ENCODE measurements around the gene OPN4.

Gene OPN4

DNA sequence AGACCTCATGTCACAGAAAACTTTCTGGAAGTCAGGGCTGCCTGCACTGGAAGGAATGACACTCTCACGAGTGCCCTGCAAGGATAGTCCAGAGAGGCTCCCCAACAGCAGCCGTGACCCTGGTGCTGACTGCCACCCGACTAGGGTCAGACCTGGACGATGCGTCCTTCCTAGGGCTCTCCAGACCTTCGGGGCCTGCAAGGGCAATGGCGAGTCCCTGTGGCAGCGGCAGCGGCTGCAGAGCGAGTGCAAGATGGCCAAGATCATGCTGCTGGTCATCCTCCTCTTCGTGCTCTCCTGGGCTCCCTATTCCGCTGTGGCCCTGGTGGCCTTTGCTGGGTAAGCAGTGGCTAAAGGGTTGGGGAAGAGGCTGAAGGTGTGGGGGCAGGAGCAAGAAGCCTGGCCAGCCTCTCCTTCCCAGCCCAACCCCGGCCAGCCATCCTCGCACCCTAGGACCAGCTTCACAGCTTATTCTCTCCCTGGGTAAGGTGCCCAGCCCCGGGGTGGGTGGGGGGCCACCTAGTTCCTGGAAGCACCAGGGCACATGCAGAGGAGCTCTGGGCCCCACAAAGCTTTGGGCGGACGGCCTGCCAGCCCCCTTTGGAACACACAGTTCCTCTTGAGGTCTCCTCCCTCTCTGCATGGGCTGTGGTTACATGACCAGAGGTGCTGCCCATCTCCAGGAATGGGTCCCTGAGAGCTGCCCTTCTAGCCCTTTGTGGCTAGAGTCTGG is 5.5 kb downstream of the OPN4 start:
- H3K4me3 ChIP-seq (ENCODE audit: low read length, poor library complexity, severe bottlenecking): no peak overlapping the region
- no peaks in the 10 kb centered on the region for H4K20me1 ChIP-seq (ENCODE audit: insufficient read depth, low read length, poor library complexity, severe bottlenecking)

DNA sequence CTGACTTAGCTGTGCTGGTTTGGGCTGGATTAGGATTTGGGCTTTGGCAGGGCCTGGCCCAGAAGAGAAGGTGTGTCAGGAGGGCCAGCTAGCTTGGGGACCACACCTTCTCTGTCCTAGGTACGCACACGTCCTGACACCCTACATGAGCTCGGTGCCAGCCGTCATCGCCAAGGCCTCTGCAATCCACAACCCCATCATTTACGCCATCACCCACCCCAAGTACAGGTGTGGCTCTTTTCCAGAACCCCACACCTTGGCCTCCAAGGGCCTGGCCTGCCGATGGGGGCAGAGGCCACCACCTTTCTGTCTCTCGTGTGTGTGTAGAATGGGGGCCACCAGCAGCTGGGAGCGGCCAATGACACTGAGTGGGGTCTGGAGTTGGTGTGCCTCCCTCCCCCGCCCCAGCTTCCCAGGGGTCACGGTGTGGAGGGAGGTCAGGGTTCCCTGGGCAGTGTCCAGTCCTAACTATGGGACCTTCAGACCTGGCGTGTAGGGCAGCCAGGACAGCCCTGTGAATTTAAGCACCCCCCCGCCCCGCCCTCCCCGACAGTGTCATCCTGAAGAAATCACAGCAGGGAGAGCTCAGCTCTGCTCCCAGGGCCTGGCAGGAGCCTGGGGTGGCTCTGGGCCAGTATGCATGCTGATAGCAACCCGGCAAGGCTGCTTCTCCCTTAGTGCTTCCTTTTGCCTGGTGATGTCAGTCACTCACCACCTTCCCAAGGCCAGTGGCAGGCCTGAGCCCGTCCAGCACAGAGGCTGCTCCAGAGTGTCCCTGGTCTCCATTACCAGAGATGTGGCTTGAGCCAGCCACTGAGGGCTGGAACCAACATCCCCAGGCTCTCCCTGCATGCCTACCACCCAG is 7.0 kb downstream of the OPN4 start:
- Histone ChIP-seq H3K9ac (ENCODE audit: low read depth, low read length, poor library complexity, severe bottlenecking) (no peak overlapping the region), H3K79me2 (ENCODE audit: insufficient read depth, low read length) (no peaks in the 10 kb centered on the region), H3K27me3 (ENCODE audit: insufficient read depth, low read length, poor library complexity, severe bottlenecking) (no peaks in the 10 kb centered on the region), H3K4me3 (ENCODE audit: low read length, poor library complexity, severe bottlenecking) (no peak overlapping the region), H3K4me1 (ENCODE audit: insufficient read depth, low read length, poor library complexity, severe bottlenecking) (no peaks in the 10 kb centered on the region), H4K20me1 (ENCODE audit: insufficient read depth, low read length, poor library complexity, severe bottlenecking) (no peaks in the 10 kb centered on the region), H2AFZ (ENCODE audit: low read length) (no peak overlapping the region), H3K36me3 (ENCODE audit: insufficient read depth, low read length) (no peaks in the 10 kb centered on the region), H3K9me2 (replicated peaks; ENCODE audit: low read depth, low read length) (no peaks in the 10 kb centered on the region), H3K4me2 (ENCODE audit: low read depth, low read length, poor library complexity, severe bottlenecking) (no peak overlapping the region), H3K9me3 (ENCODE audit: insufficient read depth, low read depth, low read length) (no peaks in the 10 kb centered on the region), H3F3A (ENCODE audit: low read depth) (no peaks in the 10 kb centered on the region)
- TF ChIP-seq EZH2phosphoT487 (IDR thresholded peaks at IDR 0.05; ENCODE audit: borderline replicate concordance): no peak
- TF ChIP-seq, protein P1, sequence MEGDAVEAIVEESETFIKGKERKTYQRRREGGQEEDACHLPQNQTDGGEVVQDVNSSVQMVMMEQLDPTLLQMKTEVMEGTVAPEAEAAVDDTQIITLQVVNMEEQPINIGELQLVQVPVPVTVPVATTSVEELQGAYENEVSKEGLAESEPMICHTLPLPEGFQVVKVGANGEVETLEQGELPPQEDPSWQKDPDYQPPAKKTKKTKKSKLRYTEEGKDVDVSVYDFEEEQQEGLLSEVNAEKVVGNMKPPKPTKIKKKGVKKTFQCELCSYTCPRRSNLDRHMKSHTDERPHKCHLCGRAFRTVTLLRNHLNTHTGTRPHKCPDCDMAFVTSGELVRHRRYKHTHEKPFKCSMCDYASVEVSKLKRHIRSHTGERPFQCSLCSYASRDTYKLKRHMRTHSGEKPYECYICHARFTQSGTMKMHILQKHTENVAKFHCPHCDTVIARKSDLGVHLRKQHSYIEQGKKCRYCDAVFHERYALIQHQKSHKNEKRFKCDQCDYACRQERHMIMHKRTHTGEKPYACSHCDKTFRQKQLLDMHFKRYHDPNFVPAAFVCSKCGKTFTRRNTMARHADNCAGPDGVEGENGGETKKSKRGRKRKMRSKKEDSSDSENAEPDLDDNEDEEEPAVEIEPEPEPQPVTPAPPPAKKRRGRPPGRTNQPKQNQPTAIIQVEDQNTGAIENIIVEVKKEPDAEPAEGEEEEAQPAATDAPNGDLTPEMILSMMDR (conservative IDR thresholded peaks at IDR 0.05; ENCODE audit: low read length): no peak

More for the DNA sequence above, 5.5 kb downstream of the OPN4 start:
- H3K4me2 ChIP-seq (ENCODE audit: low read depth, low read length, poor library complexity, severe bottlenecking): no peak overlapping the region
- no peak overlapping the region for H3K9ac ChIP-seq (ENCODE audit: low read depth, low read length, poor library complexity, severe bottlenecking)
- H3K36me3 ChIP-seq (ENCODE audit: insufficient read depth, low read length): no peaks in the 10 kb centered on the region
- no peaks in the 10 kb centered on the region for H3F3A ChIP-seq (ENCODE audit: low read depth)
- TF ChIP-seq, protein P1 (conservative IDR thresholded peaks at IDR 0.05; ENCODE audit: low read length): no peak
- no peak for TF ChIP-seq EZH2phosphoT487 (IDR thresholded peaks at IDR 0.05; ENCODE audit: borderline replicate concordance)
- H3K9me3 ChIP-seq (ENCODE audit: insufficient read depth, low read depth, low read length): no peaks in the 10 kb centered on the region
- H3K4me1 ChIP-seq (ENCODE audit: insufficient read depth, low read length, poor library complexity, severe bottlenecking): no peaks in the 10 kb centered on the region
- no peaks in the 10 kb centered on the region for H3K79me2 ChIP-seq (ENCODE audit: insufficient read depth, low read length)
- no peaks in the 10 kb centered on the region for H3K9me2 ChIP-seq (replicated peaks; ENCODE audit: low read depth, low read length)
- H3K27me3 ChIP-seq (ENCODE audit: insufficient read depth, low read length, poor library complexity, severe bottlenecking): no peaks in the 10 kb centered on the region
- no peak overlapping the region for H2AFZ ChIP-seq (ENCODE audit: low read length)

DNA sequence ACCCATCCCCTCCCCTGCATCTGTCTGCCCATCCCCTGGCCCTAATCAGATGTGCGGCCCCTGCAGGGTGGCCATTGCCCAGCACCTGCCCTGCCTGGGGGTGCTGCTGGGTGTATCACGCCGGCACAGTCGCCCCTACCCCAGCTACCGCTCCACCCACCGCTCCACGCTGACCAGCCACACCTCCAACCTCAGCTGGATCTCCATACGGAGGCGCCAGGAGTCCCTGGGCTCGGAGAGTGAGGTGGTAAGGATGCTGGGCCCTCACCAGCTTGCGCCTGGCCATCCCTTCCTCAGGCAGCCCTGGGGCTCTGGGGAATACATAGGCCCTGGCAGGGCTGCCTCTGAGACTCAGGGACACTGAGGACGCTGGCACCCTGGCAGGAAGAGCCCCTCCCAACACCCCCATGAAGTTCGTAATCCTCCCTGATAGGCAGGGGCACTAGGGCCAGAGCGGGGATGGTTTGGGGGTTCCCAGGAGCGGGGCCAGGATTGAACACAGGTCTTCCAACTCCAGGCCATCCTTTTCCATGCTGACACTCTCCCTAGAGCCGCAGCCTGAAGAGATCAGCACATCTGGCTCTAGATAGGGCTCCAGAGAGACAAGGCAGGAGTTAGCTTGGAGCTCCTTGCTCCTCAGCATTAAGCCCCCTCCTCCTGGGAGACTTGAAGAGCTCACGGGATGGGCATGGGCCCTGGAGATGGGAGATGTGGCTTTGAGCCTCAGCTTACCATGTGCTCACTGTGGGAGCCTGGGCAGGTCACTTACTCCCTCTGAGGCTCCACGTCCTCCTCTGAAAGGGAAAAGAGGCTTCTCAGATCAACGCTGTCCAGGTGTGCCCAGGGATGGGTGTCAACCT is 8.1 kb downstream of the OPN4 start:
- Histone ChIP-seq H3K4me2 (ENCODE audit: low read depth, low read length, poor library complexity, severe bottlenecking) (no peak overlapping the region), H3K4me3 (ENCODE audit: low read length, poor library complexity, severe bottlenecking) (no peak overlapping the region), H3F3A (ENCODE audit: low read depth) (no peaks in the 10 kb centered on the region), H3K27me3 (ENCODE audit: insufficient read depth, low read length, poor library complexity, severe bottlenecking) (no peaks in the 10 kb centered on the region), H3K9me3 (ENCODE audit: insufficient read depth, low read depth, low read length) (no peaks in the 10 kb centered on the region), H3K79me2 (ENCODE audit: insufficient read depth, low read length) (no peaks in the 10 kb centered on the region), H3K4me1 (ENCODE audit: insufficient read depth, low read length, poor library complexity, severe bottlenecking) (no peaks in the 10 kb centered on the region), H3K9ac (ENCODE audit: low read depth, low read length, poor library complexity, severe bottlenecking) (no peak overlapping the region), H3K36me3 (ENCODE audit: insufficient read depth, low read length) (no peaks in the 10 kb centered on the region), H3K9me2 (replicated peaks; ENCODE audit: low read depth, low read length) (no peaks in the 10 kb centered on the region), H2AFZ (ENCODE audit: low read length) (no peak overlapping the region), H4K20me1 (ENCODE audit: insufficient read depth, low read length, poor library complexity, severe bottlenecking) (no peaks in the 10 kb centered on the region)
- no peak for TF ChIP-seq EZH2phosphoT487 (IDR thresholded peaks at IDR 0.05; ENCODE audit: borderline replicate concordance)
- TF ChIP-seq, protein P1 (conservative IDR thresholded peaks at IDR 0.05; ENCODE audit: low read length): no peak
